Motor neuron (in vitro differentiated cells): ENCODE data around the gene NLRP1. TPM values are rescaled to one million over a fixed set of nuclear protein-coding genes. Genes with fewer than 3 reads are reported as not detected.
A peak's percentile ranks its signal among the peaks of the same experiment; 100 is the strongest.
"Not testable (repeated sequence)": the region's sequence is repeated elsewhere in the genome, so short reads cannot be mapped to it uniquely, and the experiment has no call there.

Source experiments
- ATAC-seq, 8 experiments: fragments of 200-7000 bp; cut with Tn5 transposase; replicated peaks in 6 of 8; 2 replicates each; pipeline ENCODE4 v1.8.0; 2021; ENCODE audit warnings: mild to moderate bottlenecking in 8 of 8, moderate library complexity in 8 of 8
- H3K27ac ChIP-seq, 2 donors: fragments of 250-450 bp; sonication (Bioruptor Pico); 2 replicates each; pipeline ENCODE4 v1.9.0; 2021; ENCODE audit warnings: antibody characterized with exemption in 2 of 2, mild to moderate bottlenecking in 2 of 2, moderate library complexity in 1 of 2
- H3K4me1 ChIP-seq, 2 donors: fragments of 250-450 bp; sonication (Bioruptor Pico); replicated peaks in 1 of 2; 2 replicates each; pipeline ENCODE4 v1.6.1; 2021; ENCODE audit warnings: antibody characterized with exemption in 2 of 2, mild to moderate bottlenecking in 2 of 2, moderate library complexity in 1 of 2
- H3K4me3 ChIP-seq, 5 donors: fragments of 250-450 bp; sonication (Bioruptor Pico); 2 replicates each; pipeline ENCODE4 v1.9.0; 2021; ENCODE audit warnings: antibody characterized with exemption in 5 of 5, mild to moderate bottlenecking in 5 of 5, moderate library complexity in 4 of 5
- WGBS, 10 experiments: fragments of 450-650 bp; shearing (Covaris generic); methylation state at CpG; one replicate each; pipeline ENCODE4 v1.0.0; 2022; 5-methylcytosine and 5-hydroxymethylcytosine counted together
- in situ Hi-C, 9 experiments: fragments of 400-800 bp; cut with MboI; loops; one replicate each; pipeline ENCODE4 v1.15.0; 2021; ENCODE audit warnings: low sequenced_read_pairs in 9 of 9, low pct_unique_long_range_greater_than_20kb in 2 of 9; ENCODE audit not compliant: unreplicated experiment in 9 of 9
- total RNA-seq, 8 experiments: library from RNA; unstranded; fragments of 300-600 nt; gene quantifications; 2 replicates each; pipeline versions ENCODE4 v1.2.3 to v1.2.4, GENCODE V29; 2022

Gene NLRP1
- total RNA-seq, 8 experiments from 2014 or later = 8.4 to 993 (median 67.8) TPM

GRCh38 chr17:5585836-5586521, 1.7 kb upstream of the NLRP1 start:
- Histone ChIP-seq H3K27ac (no peak overlapping the region), H3K4me1 (peaks cover 0 to 7% of the 10 kb centered on the region in 2 donors), H3K4me3 (no peak overlapping the region)
- in situ Hi-C loops = loop anchor here (10.0 to 25.0 kb wide), 8 partner anchors 119 to 859 kb away; partner anchors contain the start of genes AIPL1 (in 2 of the 9), PIMREG (in 2 of the 9) and WSCD1 (in 2 of the 9)
- peak in 2 of 8 experiments; percentile 4 to 33 for ATAC-seq
- WGBS, 10 experiments = 20 to 74% (median 53%) methylated on average over 1 to 8 of the region's 11 CpGs; no CpG with 5 or more reads in 1 of the 10 experiments

GRCh38 chr17:5585287-5585794, 1.0 kb upstream of the NLRP1 start:
- no peak for ATAC-seq
- Histone ChIP-seq H3K27ac (no peak overlapping the region), H3K4me3 (no peak overlapping the region), H3K4me1 (peaks cover 0 to 7% of the 10 kb centered on the region in 2 donors)
- in situ Hi-C loops = loop anchor here (10.0 to 25.0 kb wide), 8 partner anchors 119 to 859 kb away; partner anchors contain the start of genes AIPL1 (in 2 of the 9), PIMREG (in 2 of the 9) and WSCD1 (in 2 of the 9)
- 79 to 100% (median 98%) methylated on average over 1 to 9 of the region's 11 CpGs; no CpG with 5 or more reads in 4 of the 10 experiments for WGBS, 10 experiments

GRCh38 chr17:5583426-5584382, 605 bp downstream of the NLRP1 start:
- Histone ChIP-seq H3K27ac (no peak overlapping the region), H3K4me3 (no peak overlapping the region), H3K4me1 (peaks cover 0 to 7% of the 10 kb centered on the region in 2 donors)
- ATAC-seq = peak in 6 of 8 experiments; percentile 1 to 40 (median 15)
- in situ Hi-C loops = loop anchor here (10.0 to 25.0 kb wide), 8 partner anchors 121 to 861 kb away; partner anchors contain the start of genes AIPL1 (in 2 of the 9), PIMREG (in 2 of the 9) and WSCD1 (in 2 of the 9)
- WGBS, 10 experiments = 40 to 100% (median 81%) methylated on average over 1 to 6 of the region's 21 CpGs; no CpG with 5 or more reads in 3 of the 10 experiments

GRCh38 chr17:5582209-5583185, 1.8 kb downstream of the NLRP1 start:
- in situ Hi-C loops = loop anchor here (10.0 to 25.0 kb wide), 8 partner anchors 122 to 862 kb away; partner anchors contain the start of genes AIPL1 (in 2 of the 9), PIMREG (in 2 of the 9) and WSCD1 (in 2 of the 9)
- Histone ChIP-seq H3K27ac (no peak overlapping the region), H3K4me3 (no peak overlapping the region), H3K4me1 (peaks cover 0 to 7% of the 10 kb centered on the region in 2 donors)
- ATAC-seq = peak in 2 of 8 experiments; percentile 2 to 28
- WGBS, 10 experiments = 27 to 100% (median 62%) methylated on average over 1 to 6 of the region's 11 CpGs; no CpG with 5 or more reads in 2 of the 10 experiments

GRCh38 chr17:5581655-5582054, 2.7 kb downstream of the NLRP1 start:
- in situ Hi-C loops = loop anchor here (10.0 to 25.0 kb wide), 8 partner anchors 123 to 863 kb away; partner anchors contain the start of genes AIPL1 (in 2 of the 9), PIMREG (in 2 of the 9) and WSCD1 (in 2 of the 9)
- 46 to 50% (median 50%) methylated on average over 1 to 3 of the region's 3 CpGs; no CpG with 5 or more reads in 7 of the 10 experiments for WGBS, 10 experiments
- ATAC-seq = no peak
- Histone ChIP-seq H3K27ac (no peak overlapping the region), H3K4me3 (no peak overlapping the region), H3K4me1 (peaks cover 0 to 7% of the 10 kb centered on the region in 2 donors)

GRCh38 chr17:5580969-5581368, 3.3 kb downstream of the NLRP1 start:
- Histone ChIP-seq H3K27ac (no peak overlapping the region), H3K4me1 (peaks cover 0 to 7% of the 10 kb centered on the region in 2 donors), H3K4me3 (no peak overlapping the region)
- WGBS, 10 experiments = 0 to 60% (median 35%) methylated on average over 1 to 3 of the region's 3 CpGs; no CpG with 5 or more reads in 2 of the 10 experiments
- in situ Hi-C loops = loop anchor here (10.0 to 25.0 kb wide), 8 partner anchors 124 to 864 kb away; partner anchors contain the start of genes AIPL1 (in 2 of the 9), PIMREG (in 2 of the 9) and WSCD1 (in 2 of the 9)
- no peak for ATAC-seq

- in situ Hi-C loops = loop anchor here (10.0 to 25.0 kb wide), 8 partner anchors 124 to 864 kb away; partner anchors contain the start of genes AIPL1 (in 2 of the 9), PIMREG (in 2 of the 9) and WSCD1 (in 2 of the 9)
- Histone ChIP-seq H3K4me3 (no peak overlapping the region), H3K27ac (no peak overlapping the region), H3K4me1 (peaks cover 0 to 7% of the 10 kb centered on the region in 2 donors)
- ATAC-seq = no peak
These were observed 3.9 kb downstream of the NLRP1 start for GRCh38 chr17:5580367-5580766.

- not testable (repeated sequence) for H3K4me1 ChIP-seq, H3K27ac ChIP-seq, H3K4me3 ChIP-seq, ATAC-seq
- in situ Hi-C loops = loop anchor here in 4 of 9 experiments (25.0 kb wide), 3 partner anchors 134 to 859 kb away; partner anchors contain the start of genes WSCD1 (in 2 of the 4), AIPL1 (in 1 of the 4) and PIMREG (in 1 of the 4)
- 20 to 80% (median 60%) methylated on average over 1 of the region's 4 CpGs; no CpG with 5 or more reads in 7 of the 10 experiments for WGBS, 10 experiments
These were observed 5.5 kb downstream of the NLRP1 start for GRCh38 chr17:5578768-5579167.

- 57 to 100% (median 88%) methylated on average over 1 to 6 of the region's 7 CpGs; no CpG with 5 or more reads in 7 of the 10 experiments for whole genome bisulfite sequencing, 10 experiments
- in situ Hi-C loops, ATAC-seq: not testable (repeated sequence)
These were observed 11.3 kb downstream of the NLRP1 start for GRCh38 chr17:5573017-5573416.

GRCh38 chr17:5571281-5571680, 13.0 kb downstream of the NLRP1 start:
- 57 to 100% (median 84%) methylated on average over 1 of the region's 1 CpG for WGBS, 10 experiments
- Histone ChIP-seq H3K4me3 (no peak overlapping the region), H3K4me1 (no peaks in the 10 kb centered on the region), H3K27ac (no peak overlapping the region)
- in situ Hi-C loops = no loop called here
- no peak for ATAC-seq

More at GRCh38 chr17:5573017-5573416, 11.3 kb downstream of the NLRP1 start:
- not testable (repeated sequence) for H3K4me1 ChIP-seq, H3K4me3 ChIP-seq, H3K27ac ChIP-seq

- Histone ChIP-seq H3K27ac (no peak overlapping the region), H3K4me1 (no peaks in the 10 kb centered on the region), H3K4me3 (no peak overlapping the region)
- in situ Hi-C loops = no loop called here
- 46 to 100% (median 65%) methylated on average over 1 to 2 of the region's 2 CpGs for WGBS, 10 experiments
- no peak for ATAC-seq
These were observed 18.5 kb downstream of the NLRP1 start for GRCh38 chr17:5565808-5566207.
